Adrenal gland (tissue), 12 donors: ENCODE results near the gene SERPINB6. TPM values are rescaled to one million over a fixed set of nuclear protein-coding genes. Genes with fewer than 3 reads are reported as not detected.

Experiments used
- DNase-seq, 7 donors: peaks; one replicate each; pipeline ENCODE4 v3.0.0-alpha.2; 2019 to 2020
- H3K27ac ChIP-seq, 5 donors: fragments of 200-600 bp; sonication (generic) in 4 of 5; 1 replicate in 3 of 5; 2 replicates in 2 of 5; pipeline versions ENCODE4 v1.5.1 to v1.8.0; 2016 to 2020; ENCODE audit warnings: mild to moderate bottlenecking in 1 of 5
- H3K27me3 ChIP-seq: fragments of 200-600 bp; 2 replicates; pipeline ENCODE4 v1.8.0; 2021
- H3K36me3 ChIP-seq, 2 donors: fragments of 200-600 bp; replicated peaks in 1 of 2; 1 replicate in 1 of 2; 2 replicates in 1 of 2; pipeline versions ENCODE4 v1.5.1 to v1.8.0; 2018 to 2022
- H3K4me1 ChIP-seq, 2 donors: fragments of 200-600 bp; replicated peaks in 1 of 2; 1 replicate in 1 of 2; 2 replicates in 1 of 2; pipeline versions ENCODE4 v1.5.1 to v1.8.0; 2018 to 2021
- H3K4me3 ChIP-seq, 4 donors: fragments of 200-600 bp; sonication (generic) in 3 of 4; one replicate each; pipeline ENCODE4 v1.5.1; 2016 to 2018
- H3K9me3 ChIP-seq, 3 donors: fragments of 200-600 bp; sonication (generic) in 1 of 3; replicated peaks in 1 of 3; 1 replicate in 2 of 3; 2 replicates in 1 of 3; pipeline versions ENCODE4 v1.5.1 to v1.8.0; 2016 to 2021
- POLR2A ChIP-seq, 2 donors: fragments of 450-650 bp; IDR thresholded peaks; one replicate each; pipeline ENCODE4 v1.6.1; 2017; ENCODE audit warnings: antibody characterized with exemption in 2 of 2, mild to moderate bottlenecking in 2 of 2, moderate library complexity in 1 of 2
- WGBS, 4 donors: extraction: QIAGEN DNeasy Blood & Tissue Kit in 2 of 4; methylation state at CpG; one replicate each; pipeline versions ENCODE4 v1.1.5 to v1.1.7; 2013 to 2017; 5-methylcytosine and 5-hydroxymethylcytosine counted together
- intact Hi-C, 2 donors: fragments of 100-400 bp; cut with DNase I; formaldehyde crosslinking; loops; one replicate each; pipeline versions ENCODE4 v1.14.1 to v1.15.0; 2022 to 2023
- polyA plus RNA-seq, 3 donors: library from polyadenylated mRNA; stranded (reverse); fragments of 200-250 nt in 2 of 3; fragments of 350-450 nt in 1 of 3; fragmentation: Illumina TruSeq in 1 of 3; extraction: RNeasy Lipid Tissue Mini Kit (QIAGEN cat#74804) in 1 of 3; gene quantifications; one replicate each; pipeline ENCODE4 v1.2.3, GENCODE V29; 2013 to 2014
- total RNA-seq, 9 donors: library from RNA; depleted of rRNA in 4 of 9; stranded (reverse); fragments of >200 nt in 4 of 9; fragments of 120-200 nt in 1 of 9; fragmentation: NEBNext Ultra II Directional in 1 of 9; extraction: Animal tissue kit (Norgen Biotek cat#: 25700) in 1 of 9; gene quantifications; one replicate each; pipeline versions ENCODE4 v1.1.0 to v1.2.4, GENCODE V29; 2013 to 2023
- TF ChIP-seq, protein P1 (sequence below), 6 experiments: fragments of 450-650 bp in 4 of 6; fragments of 200-600 bp in 2 of 6; sonication (generic) in 1 of 6; IDR thresholded peaks; 1 replicate in 5 of 6; 2 replicates in 1 of 6; pipeline versions ENCODE4 v1.5.1 to v1.8.0; 2016 to 2021; ENCODE audit warnings: antibody characterized with exemption in 6 of 6, mild to moderate bottlenecking in 2 of 6, moderate library complexity in 1 of 6
- donor health status: healthy with polysubstance abuse.
- donor health status: Bipolar disorder and iron deficiency.
- donor health status: DM: yes; HTN: yes; CAD: no.
- donor health status: DM: no; HTN: no; CAD: no.
- donor health status: DM: no; HTN: no; CAD: no.
- donor health status: DM: yes; HTN: yes; CAD: no.

Gene SERPINB6
- total and polyA plus RNA-seq, 12 donors, result 132 to 332 (median 209) TPM

DNA sequence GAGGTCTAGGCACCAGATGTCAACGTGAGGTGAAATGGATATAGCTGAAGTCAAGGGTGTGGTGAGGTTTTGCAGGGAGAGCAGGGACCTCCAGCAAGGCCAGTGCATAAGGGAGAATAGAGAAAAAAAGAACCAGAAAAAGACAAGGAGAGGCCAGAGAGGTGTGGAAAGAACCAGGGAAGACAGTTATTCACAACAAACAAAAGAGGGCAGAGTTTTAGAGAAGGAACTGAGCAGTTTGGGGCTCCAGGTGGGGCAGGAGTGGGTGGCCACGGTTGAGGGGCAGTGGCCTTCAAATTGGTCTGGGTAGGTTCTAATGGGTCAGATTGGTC lies 16.7 kb upstream of the SERPINB6 start:
- no peak for DNase-seq
- no peaks in the 10 kb centered on the region for H3K27me3 ChIP-seq
- peak overlapping the region; percentile 97 to 100 (median 98) for H3K27ac ChIP-seq
- WGBS, 4 donors, result 8 to 17% (median 9%) methylated on average over 2 of the region's 2 CpGs
- peaks cover 9 to 35% of the 10 kb centered on the region in 2 donors for H3K4me1 ChIP-seq
- TF ChIP-seq POLR2A (IDR thresholded peaks at IDR 0.05), result no peak
- TF ChIP-seq, protein P1, sequence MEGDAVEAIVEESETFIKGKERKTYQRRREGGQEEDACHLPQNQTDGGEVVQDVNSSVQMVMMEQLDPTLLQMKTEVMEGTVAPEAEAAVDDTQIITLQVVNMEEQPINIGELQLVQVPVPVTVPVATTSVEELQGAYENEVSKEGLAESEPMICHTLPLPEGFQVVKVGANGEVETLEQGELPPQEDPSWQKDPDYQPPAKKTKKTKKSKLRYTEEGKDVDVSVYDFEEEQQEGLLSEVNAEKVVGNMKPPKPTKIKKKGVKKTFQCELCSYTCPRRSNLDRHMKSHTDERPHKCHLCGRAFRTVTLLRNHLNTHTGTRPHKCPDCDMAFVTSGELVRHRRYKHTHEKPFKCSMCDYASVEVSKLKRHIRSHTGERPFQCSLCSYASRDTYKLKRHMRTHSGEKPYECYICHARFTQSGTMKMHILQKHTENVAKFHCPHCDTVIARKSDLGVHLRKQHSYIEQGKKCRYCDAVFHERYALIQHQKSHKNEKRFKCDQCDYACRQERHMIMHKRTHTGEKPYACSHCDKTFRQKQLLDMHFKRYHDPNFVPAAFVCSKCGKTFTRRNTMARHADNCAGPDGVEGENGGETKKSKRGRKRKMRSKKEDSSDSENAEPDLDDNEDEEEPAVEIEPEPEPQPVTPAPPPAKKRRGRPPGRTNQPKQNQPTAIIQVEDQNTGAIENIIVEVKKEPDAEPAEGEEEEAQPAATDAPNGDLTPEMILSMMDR (IDR thresholded peaks at IDR 0.05), result no peak
- intact Hi-C loops, result loop anchor here in 1 of 2 donors (2.0 kb wide), 1 partner anchor 37 kb away; no protein-coding TSS in a partner anchor
- H3K9me3 ChIP-seq, result no peaks in the 10 kb centered on the region
- no peaks in the 10 kb centered on the region for H3K36me3 ChIP-seq
- H3K4me3 ChIP-seq, result peak overlapping the region in 2 of 4 donors; percentile 61 to 64

DNA sequence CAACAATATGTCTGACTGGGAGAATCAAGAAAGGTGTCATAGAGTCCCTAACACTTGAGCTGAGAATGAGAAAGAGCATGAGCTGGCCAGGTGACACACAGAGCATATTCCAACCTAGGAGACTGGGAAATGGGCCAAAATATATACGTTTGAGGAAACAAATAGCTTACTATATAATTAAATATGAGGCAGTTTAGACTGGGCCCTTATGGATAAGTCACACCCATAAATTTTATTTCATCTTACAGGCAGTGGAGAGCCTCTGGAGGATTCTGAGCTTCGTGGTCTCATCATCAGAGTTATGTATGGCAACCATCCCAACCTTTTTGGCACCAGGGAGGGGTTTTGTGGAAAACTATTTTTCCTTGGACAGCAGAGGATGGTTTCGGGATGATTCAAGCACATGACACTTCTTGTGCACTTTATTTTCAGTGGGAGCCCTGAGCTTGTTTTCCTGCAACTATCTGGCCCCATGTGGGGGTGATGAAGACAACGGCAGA lies 15.4 kb upstream of the SERPINB6 start:
- intact Hi-C loops, result no loop called here
- Histone ChIP-seq H3K4me1 (peaks cover 9 to 38% of the 10 kb centered on the region in 2 donors), H3K9me3 (no peaks in the 10 kb centered on the region), H3K27me3 (no peaks in the 10 kb centered on the region), H3K36me3 (no peaks in the 10 kb centered on the region), H3K4me3 (no peak overlapping the region), H3K27ac (peak overlapping the region in 2 of 5 donors; percentile 69 to 99)
- 22 to 42% (median 31%) methylated on average over 3 to 4 of the region's 4 CpGs for WGBS, 4 donors
- peak in 4 of 7 donors; percentile 56 to 72 (median 59) for DNase-seq
- TF ChIP-seq, protein P1 (IDR thresholded peaks at IDR 0.05), result no peak
- no peak for TF ChIP-seq POLR2A (IDR thresholded peaks at IDR 0.05)

DNA sequence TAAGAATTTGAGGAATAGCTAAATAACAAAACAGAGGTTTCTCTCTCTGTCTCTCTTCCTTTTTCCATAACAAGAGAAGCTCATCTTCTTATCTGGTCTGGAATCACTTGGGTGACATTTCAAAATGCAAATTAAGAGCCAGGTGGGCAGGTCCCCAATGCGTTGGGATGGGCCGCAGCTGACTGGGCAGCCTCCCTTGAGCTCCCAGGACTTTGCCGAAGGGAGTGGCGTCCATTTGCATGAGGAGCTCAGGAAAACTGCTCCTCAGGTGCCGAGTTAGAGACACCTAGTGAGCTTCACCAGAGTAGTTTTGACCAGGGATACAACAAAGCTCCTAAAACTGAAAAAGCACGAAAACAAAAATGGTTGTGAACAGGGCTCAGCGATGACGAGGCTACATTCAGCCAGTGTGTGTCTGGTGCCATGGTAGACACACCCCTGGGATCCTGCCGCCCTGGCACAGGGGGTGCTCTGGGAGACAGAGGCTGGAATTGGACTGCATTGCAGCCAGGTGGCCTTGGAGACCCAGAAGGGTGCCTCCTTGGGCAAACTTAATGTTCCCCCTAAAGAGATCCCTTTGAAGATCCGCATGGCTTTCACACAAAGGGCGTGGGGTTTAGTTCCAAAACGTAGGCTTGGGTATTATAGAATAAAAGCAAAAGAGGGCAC lies 13.5 kb upstream of the SERPINB6 start:
- Histone ChIP-seq H3K4me3 (no peak overlapping the region), H3K27ac (no peak overlapping the region), H3K4me1 (peaks cover 9 to 49% of the 10 kb centered on the region in 2 donors), H3K9me3 (no peaks in the 10 kb centered on the region), H3K27me3 (no peaks in the 10 kb centered on the region), H3K36me3 (no peaks in the 10 kb centered on the region)
- whole genome bisulfite sequencing, 4 donors, result 91 to 94% (median 93%) methylated on average over 12 of the region's 12 CpGs
- intact Hi-C loops, result no loop called here
- peak in 2 of 7 donors; percentile 12 to 42 for DNase-seq
- TF ChIP-seq, protein P1 (IDR thresholded peaks at IDR 0.05), result no peak
- no peak for TF ChIP-seq POLR2A (IDR thresholded peaks at IDR 0.05)

DNA sequence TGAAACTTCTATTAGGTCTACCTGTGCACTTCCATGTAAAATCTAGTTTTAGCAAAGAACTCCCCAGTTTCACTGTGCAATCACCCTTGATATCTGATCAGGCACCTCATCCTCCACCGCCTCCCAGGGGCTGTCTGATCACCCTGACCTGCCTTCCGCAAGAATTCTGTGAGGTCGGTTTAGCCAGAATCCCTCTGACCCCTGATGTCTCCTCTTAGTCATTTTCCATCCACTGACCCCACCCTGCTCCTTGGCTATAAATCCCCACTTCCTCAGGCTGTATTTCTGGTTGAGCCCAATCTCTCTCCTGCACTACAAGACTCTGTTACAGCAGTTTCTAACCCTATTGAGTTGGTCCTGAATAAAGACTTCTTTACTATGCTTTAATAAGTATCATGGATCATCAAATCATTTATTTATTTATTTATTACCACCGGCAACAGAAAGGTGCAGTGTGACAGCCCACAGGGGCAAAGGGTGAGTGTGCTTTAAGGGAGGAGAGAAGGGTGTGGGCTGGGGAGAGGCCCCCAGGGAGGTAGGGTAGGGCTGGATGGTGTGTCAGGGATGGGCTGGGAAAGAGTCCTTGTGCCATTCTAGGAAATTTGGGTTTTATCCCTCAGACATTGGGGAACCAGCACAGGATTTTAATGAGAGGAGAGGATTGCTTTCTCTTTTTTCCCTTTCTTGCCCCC lies 11.2 kb upstream of the SERPINB6 start:
- peak in 1 of 7 donors; percentile 17 for DNase-seq

More for the DNA sequence above, 11.2 kb upstream of the SERPINB6 start:
- intact Hi-C loops, result no loop called here
- Histone ChIP-seq H3K4me1 (peaks cover 4 to 50% of the 10 kb centered on the region in 2 donors), H3K4me3 (no peak overlapping the region), H3K9me3 (no peaks in the 10 kb centered on the region), H3K27ac (peak overlapping the region in 3 of 5 donors; percentile 4 to 73 (median 57)), H3K36me3 (no peaks in the 10 kb centered on the region), H3K27me3 (no peaks in the 10 kb centered on the region)
- no peak for TF ChIP-seq POLR2A (IDR thresholded peaks at IDR 0.05)
- TF ChIP-seq, protein P1 (IDR thresholded peaks at IDR 0.05), result no peak
- WGBS, 4 donors, result 66 to 76% (median 71%) methylated on average over 4 of the region's 4 CpGs
